ACC112 (cell line): ENCODE data around the gene USHBP1.
"Not testable (repeated sequence)": the region's sequence is repeated elsewhere in the genome, so short reads cannot be mapped to it uniquely, and the experiment has no call there.

Experiments
- H2AFZ ChIP-seq: fragments of 200-600 bp; sonication (generic); one replicate; pipeline ENCODE4 v1.6.0; 2017; ENCODE audit warnings: antibody characterized with exemption, low read length; ENCODE audit not compliant: unreplicated experiment
- H3K27ac ChIP-seq: fragments of 200-600 bp; sonication (generic); 2 replicates; pipeline ENCODE4 v1.5.1; 2014; ENCODE audit warnings: low read depth, mild to moderate bottlenecking, antibody characterized with exemption, low read length, moderate library complexity
- H3K27me3 ChIP-seq: fragments of 200-600 bp; sonication (generic); 2 replicates; pipeline ENCODE4 v1.6.1; 2014; ENCODE audit warnings: mild to moderate bottlenecking, antibody characterized with exemption, low read length, moderate library complexity, mixed read lengths; ENCODE audit not compliant: insufficient read depth
- H3K36me3 ChIP-seq: fragments of 200-600 bp; sonication (generic); 2 replicates; pipeline ENCODE4 v1.6.1; 2016; ENCODE audit warnings: mild to moderate bottlenecking, antibody characterized with exemption, low read length, moderate library complexity, mixed read lengths; ENCODE audit not compliant: insufficient read depth
- H3K4me1 ChIP-seq: fragments of 200-600 bp; sonication (generic); one replicate; pipeline ENCODE4 v1.6.1; 2016; ENCODE audit warnings: low read length, mixed read lengths; ENCODE audit not compliant: insufficient read depth, unreplicated experiment, control insufficient read depth
- H3K4me3 ChIP-seq: fragments of 200-600 bp; sonication (generic); 2 replicates; pipeline ENCODE4 v1.5.1; 2014; ENCODE audit warnings: mild to moderate bottlenecking, low read depth, low read length
- H3K79me2 ChIP-seq: fragments of 200-600 bp; sonication (generic); one replicate; pipeline ENCODE4 v1.6.0; 2016; ENCODE audit warnings: low read length; ENCODE audit not compliant: control insufficient read depth, unreplicated experiment, insufficient read depth

USHBP1 gene

GRCh38 chr19:17305216-17305516, 40.6 kb upstream of the USHBP1 start:
- peak overlapping the region; percentile 99; the same call in 1 of the 2 replicates for H3K4me3 ChIP-seq
- H3K4me1 ChIP-seq = peaks cover 21% of the 10 kb centered on the region
- H2AFZ ChIP-seq = no peak overlapping the region
- peaks cover 9% of the 10 kb centered on the region for H3K79me2 ChIP-seq
- H3K36me3 ChIP-seq = no peaks in the 10 kb centered on the region
- no peak overlapping the region for H3K27ac ChIP-seq
- H3K27me3 ChIP-seq = no peaks in the 10 kb centered on the region

- Histone ChIP-seq H3K4me3 (no peak overlapping the region), H3K4me1 (peaks cover 20% of the 10 kb centered on the region), H3K27me3 (no peaks in the 10 kb centered on the region), H3K79me2 (peaks cover 3% of the 10 kb centered on the region), H3K27ac (no peak overlapping the region), H2AFZ (no peak overlapping the region), H3K36me3 (no peaks in the 10 kb centered on the region)
Observed at GRCh38 chr19:17304386-17305215, 40.1 kb upstream of the USHBP1 start.

GRCh38 chr19:17303940-17304267, 39.4 kb upstream of the USHBP1 start:
- no peaks in the 10 kb centered on the region for H3K36me3 ChIP-seq
- H2AFZ ChIP-seq = peak overlapping the region; percentile 42
- no peak overlapping the region for H3K4me3 ChIP-seq
- no peaks in the 10 kb centered on the region for H3K27me3 ChIP-seq
- peaks cover 2% of the 10 kb centered on the region for H3K79me2 ChIP-seq
- H3K27ac ChIP-seq = no peak overlapping the region
- peaks cover 20% of the 10 kb centered on the region for H3K4me1 ChIP-seq

GRCh38 chr19:17303167-17303939, 38.8 kb upstream of the USHBP1 start, which contains the start of gene ABHD8:
TSS of gene ABHD8 (minus strand) at chr19:17303425. CDS start at chr19:17301616, 1,809 bp downstream.
- Histone ChIP-seq H3K4me1 (peaks cover 20% of the 10 kb centered on the region), H3K27ac (no peak within 1 kb of the TSS), H2AFZ (peak within 1 kb of the TSS; percentile 42)

GRCh38 chr19:17302391-17303166, 38.0 kb upstream of the USHBP1 start:
- H3K27ac ChIP-seq = no peak overlapping the region

More at GRCh38 chr19:17303167-17303939, 38.8 kb upstream of the USHBP1 start, which contains the start of gene ABHD8:
- peak within 1 kb of the TSS; percentile 89 for H3K4me3 ChIP-seq
- peaks cover 2% of the 10 kb centered on the region for H3K79me2 ChIP-seq
- no peaks in the 10 kb centered on the region for H3K27me3 ChIP-seq
- no peaks in the 10 kb centered on the region for H3K36me3 ChIP-seq

GRCh38 chr19:17300992-17301619, 36.6 kb upstream of the USHBP1 start:
- Histone ChIP-seq H3K4me1 (peaks cover 16% of the 10 kb centered on the region), H3K27ac (no peak overlapping the region), H3K79me2 (no peaks in the 10 kb centered on the region), H3K4me3 (no peak overlapping the region), H3K36me3 (no peaks in the 10 kb centered on the region), H3K27me3 (no peaks in the 10 kb centered on the region), H2AFZ (no peak overlapping the region)

More at GRCh38 chr19:17302391-17303166, 38.0 kb upstream of the USHBP1 start:
- peak overlapping the region; percentile 89 for H3K4me3 ChIP-seq
- H3K36me3 ChIP-seq = no peaks in the 10 kb centered on the region
- peaks cover 20% of the 10 kb centered on the region for H3K4me1 ChIP-seq
- H3K27me3 ChIP-seq = no peaks in the 10 kb centered on the region
- H3K79me2 ChIP-seq = peaks cover under 1% of the 10 kb centered on the region
- H2AFZ ChIP-seq = no peak overlapping the region

- H3K36me3 ChIP-seq = peaks cover 4% of the 10 kb centered on the region; the same call in 1 of the 2 replicates
- H3K4me1 ChIP-seq = no peaks in the 10 kb centered on the region
- H3K79me2 ChIP-seq = no peaks in the 10 kb centered on the region
- no peak overlapping the region for H3K4me3 ChIP-seq
- H3K27me3 ChIP-seq = no peaks in the 10 kb centered on the region
- H3K27ac ChIP-seq = no peak overlapping the region
- no peak overlapping the region for H2AFZ ChIP-seq
Observed at GRCh38 chr19:17296976-17297375, 32.4 kb upstream of the USHBP1 start.

GRCh38 chr19:17296273-17296672, 31.7 kb upstream of the USHBP1 start:
- H3K4me1 ChIP-seq = no peaks in the 10 kb centered on the region
- no peaks in the 10 kb centered on the region for H3K27me3 ChIP-seq
- H3K27ac ChIP-seq = 0 out of 2 replicates have a peak overlapping the region, but pooled peaks have one; percentile 16
- no peak overlapping the region for H3K4me3 ChIP-seq
- no peaks in the 10 kb centered on the region for H3K79me2 ChIP-seq
- no peak overlapping the region for H2AFZ ChIP-seq
- H3K36me3 ChIP-seq = peaks cover 4% of the 10 kb centered on the region; the same call in 1 of the 2 replicates

- not testable (repeated sequence) for H3K27me3 ChIP-seq, H3K4me3 ChIP-seq, H3K27ac ChIP-seq, H3K79me2 ChIP-seq, H3K36me3 ChIP-seq, H3K4me1 ChIP-seq, H2AFZ ChIP-seq
Observed at GRCh38 chr19:17295551-17295950, 31.0 kb upstream of the USHBP1 start.
